GM18502 (cell line): Measurements from ENCODE around the gene PAN3.

Experiments used
- ATAC-seq: cut with Tn5 transposase; IDR thresholded peaks from one replicate; pipeline ENCODE4 v1.9.1; 2021; ENCODE audit warnings: mild to moderate bottlenecking; ENCODE audit not compliant: unreplicated experiment, poor library complexity

The PAN3 gene

DNA sequence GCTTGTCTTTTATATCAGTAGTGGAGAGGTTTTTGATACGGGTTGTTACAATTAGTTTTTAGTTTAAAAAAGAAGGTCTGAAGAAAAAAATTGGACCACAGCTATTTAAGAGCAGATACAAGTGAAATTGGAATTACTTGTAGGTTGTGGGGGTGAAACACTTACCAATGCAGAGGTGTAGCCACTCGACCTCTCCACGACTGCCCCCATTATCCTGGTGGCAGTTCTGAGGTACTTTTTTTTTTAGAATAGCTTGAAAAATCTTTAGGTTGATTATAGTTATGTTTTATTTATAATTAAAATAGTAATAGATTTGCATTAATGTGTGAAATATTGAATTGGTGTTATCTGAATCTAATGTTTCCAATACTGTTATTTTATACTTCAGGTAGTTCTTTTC lies 60.7 kb downstream of the PAN3 start:
- no peak for ATAC-seq

DNA sequence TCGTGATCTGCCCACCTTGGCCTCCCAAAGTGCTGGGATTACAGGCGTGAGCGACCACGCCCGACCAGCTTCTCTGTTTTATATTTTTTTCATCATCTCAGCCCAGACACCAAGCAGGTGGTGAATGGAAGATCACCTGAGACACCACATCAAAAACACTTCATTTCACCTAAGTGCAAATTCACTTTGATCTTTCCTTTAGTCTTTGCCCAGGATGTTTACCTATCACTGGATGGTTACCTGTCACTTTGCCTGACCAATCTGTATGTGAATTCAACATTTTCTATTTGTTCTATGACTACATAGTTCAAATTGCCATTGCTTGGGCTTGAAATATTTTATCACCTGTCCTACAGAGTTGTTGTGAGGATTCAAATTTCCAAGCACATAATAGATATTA lies 65.7 kb downstream of the PAN3 start:
- ATAC-seq, result no peak

DNA sequence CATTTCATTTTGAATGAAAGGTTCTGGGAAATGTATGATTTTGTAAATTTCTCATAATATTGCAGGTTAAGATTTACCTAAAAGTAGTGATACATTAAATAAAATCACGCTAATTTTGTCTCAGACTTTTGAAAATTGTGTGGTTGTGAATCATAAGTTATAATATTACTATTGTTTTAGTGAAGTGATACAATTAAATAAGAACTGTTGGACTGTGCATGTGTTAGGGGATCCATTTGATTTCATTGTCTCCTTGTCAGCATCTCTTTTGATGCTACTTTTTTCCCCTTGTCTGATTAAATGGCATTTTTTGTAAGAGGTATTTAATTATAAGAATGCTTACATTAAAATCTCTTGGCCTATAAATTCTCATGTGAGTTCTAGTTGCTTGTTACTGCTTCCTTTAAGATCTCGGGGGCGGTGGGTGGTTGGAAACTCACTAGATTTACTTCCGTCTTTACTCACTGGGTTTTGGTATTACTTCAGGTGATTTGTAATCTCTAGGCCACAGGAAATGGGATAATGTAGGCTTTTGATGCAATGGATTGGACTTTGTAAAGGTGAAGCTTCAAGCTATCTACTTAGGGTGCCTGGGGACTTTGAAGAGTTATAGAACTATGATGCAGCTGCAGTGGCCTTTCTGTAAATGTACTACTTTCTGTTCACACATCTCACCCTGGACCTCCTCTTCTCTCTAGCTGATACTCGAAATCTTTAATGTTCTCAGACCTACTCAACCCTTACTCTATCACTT lies 66.5 kb downstream of the PAN3 start:
- peak; percentile 58 for ATAC-seq

DNA sequence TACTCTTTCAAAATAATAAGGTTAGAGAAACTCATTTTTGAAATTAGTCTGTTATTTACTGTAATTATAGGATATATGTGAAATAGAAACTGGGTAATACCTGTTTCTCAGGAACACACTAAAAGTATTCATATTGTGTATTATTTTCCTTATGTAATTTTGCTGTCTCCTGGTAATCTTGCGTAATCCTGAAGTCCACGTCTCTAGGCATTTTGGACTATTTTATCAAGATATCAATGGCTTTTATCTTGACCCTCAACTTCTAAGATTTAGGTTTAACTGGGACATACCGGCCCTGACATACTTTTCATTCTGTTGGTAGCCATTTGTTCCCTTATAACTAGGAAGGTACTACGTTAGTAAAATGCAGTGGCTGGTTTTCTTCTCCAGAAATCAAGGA lies 80.3 kb downstream of the PAN3 start:
- ATAC-seq, result no peak

DNA sequence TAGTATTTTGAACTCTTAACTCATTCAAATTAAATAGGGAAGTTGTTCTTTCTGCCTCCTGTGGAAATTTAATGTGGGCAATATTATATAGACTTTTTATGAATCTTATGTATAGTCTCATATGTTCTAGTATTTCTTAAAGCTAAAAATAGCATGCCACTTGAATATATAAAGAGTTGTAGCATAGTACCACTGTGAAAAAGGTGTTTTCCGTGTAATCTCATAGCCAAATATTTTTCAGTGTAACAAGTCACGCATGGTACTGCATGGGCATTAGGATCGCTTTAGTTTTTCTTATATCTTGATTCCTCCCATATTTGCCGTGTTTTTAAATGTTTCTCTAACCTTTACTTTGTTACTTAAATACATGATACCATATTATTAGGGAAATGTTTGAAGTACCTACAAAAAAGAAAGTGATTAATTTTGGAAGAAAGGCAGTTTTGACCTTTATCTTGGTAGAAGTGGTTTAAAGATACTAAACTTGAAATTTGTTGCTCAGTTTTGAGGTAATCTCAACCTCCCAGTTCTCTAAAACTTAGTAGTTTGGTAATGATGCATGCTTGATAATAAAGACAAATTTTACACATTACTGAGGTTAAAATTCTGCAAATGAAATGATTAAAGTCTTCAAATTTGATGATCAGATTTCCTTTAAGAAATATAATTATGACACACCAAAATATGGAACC lies 81.2 kb downstream of the PAN3 start:
- ATAC-seq, result no peak

DNA sequence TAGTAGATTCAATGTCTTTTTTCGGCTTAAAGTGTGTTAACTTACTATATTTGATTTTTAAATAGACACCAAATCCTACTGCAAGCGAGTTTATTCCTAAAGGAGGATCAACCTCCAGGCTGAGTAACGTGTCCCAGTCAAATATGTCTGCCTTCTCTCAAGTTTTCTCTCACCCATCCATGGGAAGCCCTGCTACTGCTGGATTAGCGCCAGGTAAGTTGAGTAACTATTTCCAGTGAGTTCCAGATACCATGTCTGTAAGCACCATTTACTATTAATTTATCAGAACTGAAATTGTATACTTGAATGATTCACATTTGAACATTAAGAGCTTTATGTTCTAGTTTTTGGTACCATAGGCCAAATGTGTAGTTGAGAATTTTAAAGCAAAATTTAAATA lies 81.8 kb downstream of the PAN3 start:
- no peak for ATAC-seq

DNA sequence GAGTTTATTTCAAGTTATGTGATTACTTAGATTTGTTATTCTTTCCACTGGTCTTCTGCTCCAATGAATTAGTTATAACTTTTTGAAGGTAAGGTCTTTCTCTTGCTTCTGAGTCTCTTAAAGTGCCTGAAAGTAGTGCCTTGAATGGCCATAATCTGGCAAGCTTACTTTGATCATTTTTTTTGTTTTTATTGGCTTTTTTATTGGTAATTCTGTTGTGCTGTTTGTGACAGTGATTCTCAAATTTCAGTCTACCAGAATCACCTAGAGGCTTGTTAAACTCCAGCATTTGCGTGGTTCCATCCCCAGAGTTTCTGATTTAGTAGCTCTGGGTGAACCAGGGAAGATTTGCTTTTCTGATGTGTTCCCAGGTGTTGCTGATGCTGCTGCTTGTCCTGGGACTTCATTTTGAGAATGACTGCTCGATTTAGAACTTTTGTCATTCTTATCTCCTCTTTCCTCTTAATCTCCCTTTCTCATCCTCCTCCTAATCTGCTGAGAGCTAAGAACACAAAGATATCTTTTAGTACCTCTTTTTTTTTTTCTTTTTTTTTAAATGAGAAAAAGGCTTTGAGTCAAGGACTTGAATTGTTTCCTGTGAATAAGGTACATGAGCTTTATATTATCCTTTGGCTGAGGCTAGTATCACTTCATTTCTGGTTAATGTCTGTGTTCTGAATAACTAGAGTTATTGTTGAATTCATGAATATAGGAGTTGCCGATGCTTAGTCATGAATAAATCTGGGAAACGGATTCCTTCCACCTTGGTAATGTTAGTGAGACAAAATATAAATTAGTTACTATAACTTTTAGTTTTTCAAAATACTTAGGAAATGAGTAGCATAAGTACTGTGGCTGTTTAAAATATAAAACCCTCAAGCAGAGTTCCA lies 91.4 kb downstream of the PAN3 start:
- ATAC-seq, result no peak

DNA sequence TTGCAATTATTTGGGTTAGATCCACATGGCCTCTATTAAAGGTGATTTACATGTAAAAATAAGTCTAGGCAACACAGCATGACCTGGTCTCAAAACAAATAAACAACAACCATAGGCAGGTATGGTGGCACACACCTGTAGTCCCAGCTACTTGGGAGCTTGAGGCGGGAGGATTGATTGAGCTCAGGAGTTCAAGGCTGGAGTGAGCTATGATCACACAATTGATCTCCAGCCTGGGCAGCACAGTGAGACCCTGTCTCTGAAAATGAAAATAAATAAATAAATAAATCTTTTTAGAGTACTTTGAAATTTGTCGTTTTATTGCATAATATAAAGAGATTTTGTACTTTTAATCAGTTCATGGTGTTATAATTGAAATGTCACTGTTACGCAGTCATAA lies 93.3 kb downstream of the PAN3 start:
- ATAC-seq, result no peak

DNA sequence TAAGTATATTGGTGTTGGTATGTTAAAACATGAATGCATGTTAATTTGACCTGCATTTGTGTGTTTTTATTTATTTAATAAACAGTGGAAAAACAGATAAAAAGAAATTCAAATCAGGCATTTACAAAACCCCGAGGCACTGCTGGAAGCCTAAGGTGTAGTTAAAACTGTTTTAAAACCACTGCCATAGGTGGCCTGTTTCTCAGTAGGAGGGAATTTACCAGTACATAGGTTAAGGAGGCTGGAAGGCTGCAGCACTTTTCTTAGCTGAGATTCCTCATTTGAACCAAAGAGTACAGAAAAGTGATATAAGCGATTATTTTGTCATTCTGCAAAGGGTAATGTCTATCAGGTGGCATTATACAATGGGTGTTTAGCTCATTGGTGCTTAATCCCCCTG lies 99.6 kb downstream of the PAN3 start:
- ATAC-seq, result no peak

DNA sequence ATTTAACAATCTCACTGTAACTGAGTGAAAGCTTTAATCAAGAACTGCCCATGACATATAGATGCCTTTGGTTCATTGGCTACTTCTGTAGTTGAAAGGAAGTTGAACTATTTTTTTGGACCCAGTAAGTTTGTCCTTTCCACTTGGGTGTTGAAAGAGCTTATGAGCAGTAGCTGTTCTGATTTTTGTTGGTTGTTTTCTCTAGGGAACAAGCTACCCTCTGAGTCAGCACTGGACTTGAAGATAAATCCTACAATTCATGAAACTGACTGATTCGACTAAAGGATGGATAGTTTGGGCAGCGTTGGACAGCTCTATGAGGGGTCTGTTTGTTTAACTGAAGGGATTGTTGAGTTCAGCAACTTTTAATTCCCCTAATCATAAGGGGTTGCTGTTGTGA lies 101.0 kb downstream of the PAN3 start:
- ATAC-seq, result no peak

DNA sequence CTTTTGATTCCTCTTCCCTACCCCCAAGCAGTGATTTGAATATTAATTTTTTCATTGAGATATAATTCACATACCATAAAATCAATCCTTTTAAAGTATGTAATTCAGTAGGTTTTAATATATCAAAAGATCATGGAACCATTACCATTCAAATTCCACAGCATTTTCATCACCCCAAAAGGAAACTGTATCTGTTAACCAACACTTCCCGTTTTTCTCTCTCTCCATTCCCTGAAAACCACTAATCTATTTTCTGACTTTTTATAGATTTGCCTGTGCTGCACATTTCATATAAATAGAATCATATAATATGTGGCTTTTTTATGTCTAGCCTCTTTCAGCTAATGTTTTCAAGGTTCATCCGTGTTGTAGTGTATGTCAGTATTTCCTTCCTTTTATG lies 107.1 kb downstream of the PAN3 start:
- ATAC-seq, result no peak

DNA sequence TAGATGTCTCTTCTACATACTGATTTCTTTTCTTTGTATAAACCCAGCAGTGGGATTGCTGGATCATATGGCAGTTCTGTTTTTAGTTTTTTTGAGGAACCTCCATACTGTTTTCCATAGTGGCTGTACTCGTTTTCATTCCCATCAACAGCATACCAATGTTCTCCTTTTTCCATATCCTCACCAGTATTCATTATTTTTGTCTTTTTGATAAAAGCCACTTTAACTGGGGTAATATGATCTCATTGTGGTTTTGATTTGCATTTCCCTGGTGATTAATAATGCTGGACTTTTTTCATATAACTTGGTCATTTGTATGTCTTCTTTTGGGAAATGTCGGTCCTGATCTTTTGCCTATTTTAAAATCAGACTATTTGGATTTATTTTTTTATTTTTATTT lies 108.5 kb downstream of the PAN3 start:
- ATAC-seq, result no peak

DNA sequence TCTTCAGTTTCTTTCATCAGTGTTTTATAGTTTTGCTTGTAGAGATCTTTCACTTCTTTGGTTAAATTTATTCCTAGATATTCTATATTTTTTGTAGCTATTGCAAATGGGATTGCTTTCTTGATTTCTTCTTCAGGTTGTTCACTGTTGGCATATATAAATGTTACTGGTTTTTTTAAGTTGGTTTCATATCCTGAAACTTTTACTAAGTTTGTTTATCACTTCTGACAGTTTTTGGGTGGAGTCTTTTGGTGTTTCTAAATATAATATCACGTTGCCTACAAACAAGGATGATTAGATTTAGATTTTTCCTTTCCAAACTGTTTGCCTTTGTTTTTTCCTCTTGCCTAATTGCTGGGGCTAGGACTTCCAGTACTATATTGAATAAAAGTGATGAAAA lies 109.7 kb downstream of the PAN3 start:
- no peak for ATAC-seq

DNA sequence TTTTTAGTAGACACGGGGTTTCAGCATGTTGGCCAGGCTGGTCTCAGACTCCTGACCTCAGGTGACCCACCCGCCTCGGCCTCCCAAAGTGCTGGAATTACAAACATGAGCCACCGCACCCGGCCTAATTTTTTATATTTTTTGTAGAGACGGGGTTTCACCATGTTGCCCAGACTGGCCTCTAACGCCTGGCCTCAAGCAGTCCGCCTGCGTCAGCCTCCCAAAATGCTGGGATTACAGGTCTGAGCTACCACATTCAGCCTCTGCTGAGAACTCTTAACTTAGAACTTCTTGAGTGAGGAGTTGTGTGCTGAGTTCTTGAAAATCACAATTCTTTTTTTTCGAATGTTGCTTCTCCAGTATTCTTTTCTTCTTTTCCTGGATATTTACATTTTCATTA lies 112.2 kb downstream of the PAN3 start:
- ATAC-seq, result no peak

DNA sequence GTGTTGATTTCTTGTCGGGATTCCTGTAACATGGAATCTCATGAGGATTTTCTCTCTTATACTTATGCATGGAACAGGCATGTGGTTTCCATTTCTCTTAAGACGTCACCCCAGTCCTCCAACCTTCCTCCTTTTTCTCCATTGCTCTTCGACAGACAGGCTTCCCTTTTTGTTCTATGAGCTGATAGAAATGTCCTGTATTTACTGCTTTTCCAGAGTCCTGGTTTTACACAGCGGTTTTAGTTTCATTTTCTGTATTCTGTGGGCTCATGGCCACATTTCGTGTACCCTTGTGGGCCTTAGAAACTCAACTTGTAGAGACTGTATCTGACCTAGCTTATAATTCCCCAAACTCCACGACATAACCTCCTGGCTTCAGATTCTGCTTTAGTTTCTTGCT lies 113.1 kb downstream of the PAN3 start:
- no peak for ATAC-seq

DNA sequence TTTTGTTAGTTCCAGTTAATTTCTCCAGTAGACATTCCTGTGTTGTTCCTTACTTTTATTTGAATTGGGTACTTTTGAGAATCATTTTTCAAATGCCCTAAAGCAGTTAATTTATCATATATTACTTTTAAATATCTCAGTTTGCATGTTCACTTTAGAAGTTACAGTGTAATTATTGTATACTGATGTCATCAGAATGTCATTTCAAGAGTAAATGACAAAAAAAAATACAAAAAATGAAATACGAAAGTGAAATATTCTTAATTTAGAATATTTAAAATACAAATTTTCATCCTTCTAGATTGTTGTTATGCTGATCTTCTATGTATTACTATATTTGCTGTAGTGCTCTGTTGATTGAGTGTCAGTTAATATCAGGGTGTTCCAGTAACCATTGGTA lies 114.2 kb downstream of the PAN3 start:
- ATAC-seq, result no peak

DNA sequence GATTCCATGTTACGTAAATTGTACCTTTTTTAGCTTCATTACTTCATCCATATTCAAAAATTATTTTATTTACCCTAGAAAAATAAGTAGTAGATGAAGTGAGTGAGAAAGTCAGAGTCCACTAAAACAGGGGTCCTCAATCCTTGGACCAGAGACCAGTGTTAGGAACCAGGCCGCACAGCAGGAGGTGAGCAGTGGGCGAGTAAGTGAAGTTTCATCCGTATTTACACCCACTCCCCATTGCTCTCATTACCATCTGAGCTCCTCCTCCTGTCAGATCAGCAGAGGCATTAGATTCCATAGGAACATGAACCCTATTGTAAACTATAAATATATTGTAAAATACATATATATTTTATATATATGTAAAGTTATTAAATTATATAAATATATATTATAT lies 119.0 kb downstream of the PAN3 start:
- ATAC-seq, result no peak

DNA sequence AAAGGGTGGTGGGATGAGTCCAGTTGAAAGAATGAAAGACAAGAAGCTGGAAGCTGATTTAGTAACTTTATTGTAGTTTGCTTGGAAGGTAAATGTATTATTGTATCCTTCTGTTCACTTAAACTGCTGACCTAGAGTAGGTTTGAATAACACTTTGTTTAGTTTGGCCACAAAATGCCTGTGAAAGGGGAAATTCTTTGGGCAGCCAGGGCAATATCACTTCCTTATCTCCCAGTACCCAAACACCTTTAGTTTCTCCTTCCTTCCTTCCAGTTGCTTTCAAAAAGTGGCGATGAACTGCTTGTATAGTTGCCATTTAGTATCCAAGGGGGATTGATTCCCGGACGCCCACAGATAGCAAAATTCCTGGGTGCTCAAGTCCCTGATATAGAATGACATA lies 120.1 kb downstream of the PAN3 start:
- ATAC-seq, result no peak

DNA sequence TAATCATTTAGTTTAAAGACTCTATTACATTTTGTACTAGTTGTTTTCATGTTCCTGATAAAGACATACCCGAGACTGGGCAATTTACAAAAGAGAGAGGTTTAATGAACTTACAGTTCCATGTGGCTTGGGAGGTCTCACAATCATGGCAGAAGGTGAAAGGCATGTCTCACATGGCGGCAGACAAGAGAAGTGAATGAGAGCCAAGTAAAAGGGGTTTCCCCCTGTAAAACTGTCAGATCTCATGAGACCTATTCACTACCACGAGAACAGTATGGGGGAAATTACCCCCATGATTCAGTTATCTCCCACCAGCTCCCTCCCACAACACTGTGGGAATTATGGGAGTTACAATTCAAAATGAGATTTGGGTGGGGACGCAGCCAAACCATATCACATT lies 129.2 kb downstream of the PAN3 start:
- no peak for ATAC-seq

DNA sequence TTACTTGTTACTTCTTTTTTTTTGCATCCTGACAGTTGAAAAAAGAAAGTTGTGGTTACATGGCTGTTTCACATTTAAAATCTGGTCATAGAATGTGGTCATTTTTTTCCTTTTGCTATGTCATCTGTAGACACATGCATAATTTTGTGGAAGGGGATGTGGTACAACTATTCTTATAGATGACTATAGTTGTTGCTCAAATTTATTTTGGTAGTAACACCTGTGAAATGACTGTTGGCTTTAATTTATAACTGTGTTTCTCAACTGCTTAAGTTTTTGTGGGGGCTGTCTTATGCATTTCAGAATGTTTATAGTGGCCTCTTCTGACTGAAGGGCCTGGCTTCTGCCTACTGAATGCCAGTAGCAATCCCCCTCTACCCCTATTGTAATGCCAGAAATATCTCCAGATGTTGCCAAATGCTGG lies 130.5 kb downstream of the PAN3 start:
- peak; percentile 99 for ATAC-seq
